Activated CD8-positive, alpha-beta memory T cell treated with anti-CD3 and anti-CD28 coated beads, Interleukin-2, amount 50 U/mL, for 1 hour (primary cell): ENCODE results near the gene VAV2.

Experiments used
- DNase-seq: peaks from one replicate; pipeline ENCODE4 v3.0.0-alpha.2; 2020; ENCODE audit errors: extremely low read depth

VAV2 gene

DNA sequence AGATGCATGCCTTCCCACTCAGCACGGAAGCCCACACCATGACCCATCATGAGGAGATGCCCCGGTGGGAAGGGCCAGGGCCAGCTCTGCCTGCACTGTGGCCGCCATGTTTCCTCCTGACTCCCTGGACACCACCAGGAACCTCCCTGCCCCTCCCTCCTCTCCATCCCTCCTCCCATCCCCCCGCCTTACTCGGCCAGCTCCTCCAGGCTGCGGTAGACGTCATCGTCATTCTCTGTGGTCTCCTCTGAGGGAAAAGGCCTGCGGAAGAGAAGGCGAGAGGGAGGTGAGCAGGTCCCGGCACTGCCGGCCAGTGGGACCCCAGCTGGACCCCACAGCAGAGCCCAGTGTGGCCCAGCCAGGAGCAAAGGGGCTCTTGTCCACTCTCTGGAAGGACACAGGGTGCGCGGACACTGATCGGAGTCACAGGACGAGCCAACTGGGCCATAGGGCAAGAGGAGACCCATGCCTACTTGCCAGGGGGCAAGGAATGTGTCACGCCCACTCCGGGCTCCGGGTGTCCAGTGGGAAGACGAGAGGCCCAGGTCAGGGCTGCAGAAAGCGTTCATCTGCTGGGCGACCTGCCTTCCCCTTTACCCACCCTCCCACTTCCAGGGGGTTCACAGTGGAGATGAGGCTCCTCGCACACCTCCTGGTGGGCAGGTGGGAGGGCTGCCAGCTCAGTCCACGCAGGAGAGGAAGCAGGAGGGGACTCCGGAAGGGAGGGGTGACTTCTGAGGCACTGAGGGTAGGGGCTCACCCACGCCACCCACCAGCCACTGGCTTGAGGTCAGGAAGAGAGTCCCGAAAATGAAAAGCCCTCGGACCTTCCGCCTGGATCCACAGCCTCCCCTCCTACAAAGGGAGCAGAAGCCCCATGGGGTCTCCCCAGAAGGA, 157.8 kb downstream of the VAV2 start:
- DNase-seq, result no peak

DNA sequence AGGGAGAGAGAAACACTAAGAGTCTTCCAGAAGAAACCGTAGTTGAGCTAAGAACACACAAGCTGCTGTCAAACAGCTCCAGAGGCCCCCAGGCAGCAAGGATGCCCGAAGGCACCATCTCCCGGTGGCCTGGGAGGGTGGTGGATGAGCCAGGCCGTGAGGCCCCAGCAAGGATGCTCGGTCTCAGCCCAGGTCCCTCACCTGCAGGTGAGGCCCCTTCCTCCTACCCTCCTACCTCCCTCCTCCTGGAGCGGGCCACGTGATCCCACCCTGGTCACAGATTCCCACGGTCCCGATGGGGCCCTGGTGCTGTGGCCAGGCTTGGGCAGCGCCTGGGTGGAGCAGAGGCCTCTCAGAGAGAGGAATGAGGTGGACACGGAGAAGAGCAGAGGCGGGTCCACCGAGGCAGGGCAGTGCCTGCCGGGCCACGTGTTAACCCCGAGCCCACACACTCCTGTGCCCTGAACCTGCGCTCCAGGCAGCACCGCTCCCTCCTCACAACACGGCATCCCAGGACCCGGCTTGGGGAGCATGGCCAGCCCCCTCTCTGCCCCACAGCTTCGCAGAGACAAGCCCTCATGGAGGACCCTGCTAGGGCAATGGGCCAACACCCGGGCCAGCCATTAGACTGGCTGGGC, 158.6 kb downstream of the VAV2 start:
- DNase-seq, result no peak

DNA sequence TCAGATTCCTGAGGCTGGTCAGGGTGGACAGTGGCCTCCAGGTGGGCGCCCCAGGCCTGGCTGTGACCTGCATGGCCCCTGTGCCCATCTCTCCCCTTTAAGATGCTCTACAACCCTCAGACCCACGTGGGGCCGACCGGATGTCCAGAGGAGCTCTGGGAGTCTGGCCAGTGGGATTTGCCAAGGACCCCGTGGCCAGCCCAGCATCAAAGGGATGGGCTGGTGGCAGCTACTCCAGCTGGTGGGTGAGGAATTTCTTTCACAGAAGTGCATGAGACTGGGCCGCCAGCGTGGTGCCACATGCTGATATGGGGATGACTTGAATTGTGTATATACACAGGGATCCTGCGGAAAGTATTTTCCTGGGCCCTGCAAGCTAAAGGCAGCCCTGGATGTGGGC, 159.2 kb downstream of the VAV2 start:
- DNase-seq, result no peak

DNA sequence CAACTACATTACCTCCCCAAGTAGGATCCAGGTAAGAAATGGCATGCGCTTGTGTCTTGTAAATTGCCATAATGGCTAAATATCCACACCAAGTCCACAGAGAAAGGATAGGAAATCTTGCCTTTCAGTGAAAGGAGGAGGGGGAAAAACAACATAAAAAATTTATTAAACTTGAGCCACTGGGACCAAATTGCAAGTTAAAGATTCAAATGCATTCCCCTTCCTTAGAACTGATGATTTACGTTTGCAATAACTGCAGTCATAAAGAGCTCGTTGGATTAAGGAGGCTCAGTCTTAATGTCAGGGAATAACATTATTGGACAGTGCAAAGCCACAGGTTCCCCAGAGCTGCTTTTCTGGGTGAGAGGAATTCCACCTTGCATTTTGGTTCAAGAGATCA, 161.4 kb downstream of the VAV2 start:
- no peak for DNase-seq

DNA sequence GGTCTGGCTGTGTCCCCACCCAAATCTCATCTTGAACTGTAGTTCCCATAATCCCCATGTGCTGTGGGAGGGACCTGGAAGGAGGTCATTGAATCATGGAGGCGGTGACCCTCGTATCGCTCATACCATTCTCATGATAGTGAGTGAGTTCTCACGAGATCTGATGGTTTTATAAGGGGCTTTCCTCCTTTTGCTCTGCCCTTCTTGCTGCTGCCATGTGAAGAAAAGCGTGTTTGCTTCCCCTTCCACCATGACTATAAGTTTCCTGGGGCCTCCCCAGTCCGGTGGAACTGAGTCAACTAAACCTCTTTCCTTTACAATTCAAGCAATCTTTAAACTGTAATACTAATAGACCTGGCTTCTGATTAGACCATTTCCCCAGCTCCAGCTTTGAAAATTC, 161.8 kb downstream of the VAV2 start:
- no peak for DNase-seq

DNA sequence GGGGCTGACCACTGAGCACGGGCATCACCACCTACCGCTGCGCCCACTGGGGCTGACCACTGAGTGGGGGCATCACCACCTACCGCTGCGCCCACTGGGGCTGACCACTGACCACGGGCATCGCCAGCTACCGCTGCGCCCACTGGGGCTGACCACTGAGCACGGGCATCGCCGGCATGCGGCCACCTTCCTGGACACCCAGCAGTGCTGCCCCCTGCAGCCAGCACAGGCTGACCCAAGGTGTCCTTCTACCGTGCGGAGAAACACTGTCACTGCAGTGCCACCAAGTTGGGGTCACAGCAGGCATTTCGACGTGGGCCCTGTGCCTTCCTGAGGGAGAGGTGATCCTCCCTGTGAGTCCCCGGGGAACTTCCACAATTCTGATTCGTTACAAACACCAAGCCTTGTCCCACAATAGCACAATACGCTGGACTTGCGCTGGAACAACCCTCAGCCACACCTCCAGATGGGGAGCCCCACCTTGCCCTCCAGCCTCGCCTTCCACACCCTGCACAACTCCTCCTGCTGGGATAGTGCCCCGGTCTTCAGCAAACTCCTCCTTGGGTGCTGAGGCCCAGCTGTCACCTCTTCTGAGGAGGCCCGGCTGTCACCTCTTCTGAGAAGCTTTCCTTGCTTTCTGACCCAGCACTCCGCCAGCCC, 163.7 kb downstream of the VAV2 start:
- DNase-seq, result no peak

DNA sequence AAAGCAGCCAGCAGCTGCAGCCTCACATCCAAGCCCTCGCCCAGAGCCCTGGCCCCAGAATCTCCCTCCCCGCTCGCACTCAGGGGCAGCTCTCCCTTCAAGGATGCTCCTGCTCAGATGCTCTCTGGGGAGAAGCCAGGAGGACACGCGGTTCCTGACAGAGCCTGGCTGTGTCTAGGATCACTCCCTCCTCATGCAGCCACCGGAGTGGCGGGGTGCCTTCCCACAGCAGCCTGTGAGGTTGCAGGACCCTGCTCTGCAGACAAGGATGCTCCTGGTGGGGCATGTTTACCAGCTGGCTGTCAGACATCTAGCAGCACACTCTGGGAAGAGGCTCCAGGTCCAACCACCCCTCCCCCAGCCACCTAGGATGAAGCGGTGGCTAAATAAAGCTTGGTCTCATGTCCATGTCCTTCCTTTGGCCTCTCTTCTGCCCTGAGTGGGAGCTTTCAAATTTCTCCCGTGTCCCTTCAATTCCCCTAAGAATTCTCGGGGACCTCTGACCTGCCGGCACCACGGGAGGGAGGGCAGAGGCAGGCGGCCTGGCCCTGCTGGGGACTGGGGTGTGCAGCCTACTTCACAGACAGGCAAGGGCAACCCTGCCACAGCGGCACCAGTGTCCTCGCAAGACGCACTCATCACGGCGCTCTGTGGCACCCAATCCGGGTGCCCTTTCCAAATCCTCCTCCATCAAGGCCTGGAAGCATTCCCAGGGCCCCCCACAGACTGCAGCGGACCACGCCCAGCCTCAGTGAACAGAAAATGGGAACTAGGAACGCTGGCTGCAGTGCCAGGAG, 165.6 kb downstream of the VAV2 start:
- DNase-seq, result no peak

DNA sequence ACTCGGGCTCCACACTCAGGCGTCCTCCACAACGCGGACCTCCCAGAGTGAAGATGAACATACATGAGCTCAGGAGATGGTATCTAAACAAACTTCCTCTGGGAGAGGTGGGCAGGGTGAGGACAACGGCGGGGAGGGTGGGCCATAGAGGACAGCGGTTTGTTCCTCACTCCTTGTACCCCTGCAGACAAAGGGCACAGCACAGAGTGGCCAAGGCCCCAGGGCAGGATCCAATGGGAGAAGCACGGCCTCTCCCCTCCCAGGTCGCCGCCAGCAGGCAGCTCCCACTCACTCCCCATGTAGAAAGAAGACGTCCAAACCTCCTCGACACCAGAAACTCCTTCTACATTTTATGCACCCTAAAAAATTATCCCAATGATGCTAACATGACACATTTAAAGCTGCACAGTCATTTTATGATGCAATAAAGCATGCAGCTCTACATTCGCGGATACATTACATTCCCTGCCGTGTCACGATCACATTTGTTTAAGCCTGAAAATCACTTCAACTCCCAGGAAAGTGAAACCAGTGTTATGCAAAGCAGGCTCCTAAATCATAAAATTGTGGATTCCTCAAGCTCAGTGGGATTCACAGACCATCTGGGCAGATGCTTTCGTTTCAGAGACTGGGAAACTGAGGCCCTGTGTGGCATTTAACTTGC, 166.4 kb downstream of the VAV2 start:
- no peak for DNase-seq

DNA sequence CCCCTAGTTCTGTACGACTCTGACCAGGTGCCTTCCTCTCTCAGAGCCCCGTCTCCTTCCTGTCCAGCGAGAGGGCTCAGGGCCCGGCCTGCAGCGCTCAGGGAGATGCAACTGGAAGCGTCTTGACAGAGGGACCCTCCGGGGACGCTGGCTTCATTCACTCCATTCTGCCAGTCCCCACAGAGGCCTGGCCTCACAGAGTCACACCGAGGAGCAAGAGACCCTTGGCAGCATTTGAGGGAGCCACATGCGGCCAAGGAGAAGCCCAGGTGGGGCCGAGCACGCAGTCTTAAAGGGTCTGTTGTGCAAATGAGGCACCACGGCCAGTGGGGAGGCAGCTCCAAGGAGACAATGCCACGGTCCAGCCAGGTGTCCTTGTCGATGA, 167.3 kb downstream of the VAV2 start:
- no peak for DNase-seq

DNA sequence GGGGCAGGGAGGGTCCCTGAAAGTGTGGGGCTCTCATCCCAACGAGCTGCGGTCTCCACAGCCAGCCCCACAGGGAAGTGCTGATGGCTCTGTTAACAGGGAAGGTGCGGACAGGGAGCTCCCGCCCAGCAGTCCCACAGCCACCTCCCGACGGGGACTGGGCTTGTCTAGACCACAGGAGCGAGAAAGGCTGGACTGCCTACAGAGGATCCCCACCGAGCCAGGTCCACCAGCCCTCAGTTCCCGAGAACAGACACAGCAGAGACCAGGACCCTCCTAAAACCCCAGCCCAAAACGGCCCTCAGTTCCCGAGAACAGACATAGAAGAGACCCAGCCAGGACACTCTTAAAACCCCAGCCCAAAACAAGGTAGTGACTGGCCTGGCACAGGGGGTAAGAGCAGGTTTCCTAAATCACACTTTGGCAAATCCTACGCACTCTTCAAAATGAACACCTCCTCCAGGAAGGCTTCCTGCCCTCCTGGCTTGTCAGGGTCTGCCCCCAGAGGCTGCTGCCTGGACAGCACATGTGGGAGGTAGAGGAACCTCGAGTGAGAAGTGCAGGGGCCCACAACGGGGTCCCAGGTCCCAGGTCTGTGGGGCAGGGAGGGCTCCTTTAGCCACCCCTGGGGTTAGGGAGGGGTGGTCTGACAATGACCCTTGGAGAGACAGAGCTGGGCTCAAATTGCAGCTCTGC, 167.9 kb downstream of the VAV2 start:
- DNase-seq, result no peak

DNA sequence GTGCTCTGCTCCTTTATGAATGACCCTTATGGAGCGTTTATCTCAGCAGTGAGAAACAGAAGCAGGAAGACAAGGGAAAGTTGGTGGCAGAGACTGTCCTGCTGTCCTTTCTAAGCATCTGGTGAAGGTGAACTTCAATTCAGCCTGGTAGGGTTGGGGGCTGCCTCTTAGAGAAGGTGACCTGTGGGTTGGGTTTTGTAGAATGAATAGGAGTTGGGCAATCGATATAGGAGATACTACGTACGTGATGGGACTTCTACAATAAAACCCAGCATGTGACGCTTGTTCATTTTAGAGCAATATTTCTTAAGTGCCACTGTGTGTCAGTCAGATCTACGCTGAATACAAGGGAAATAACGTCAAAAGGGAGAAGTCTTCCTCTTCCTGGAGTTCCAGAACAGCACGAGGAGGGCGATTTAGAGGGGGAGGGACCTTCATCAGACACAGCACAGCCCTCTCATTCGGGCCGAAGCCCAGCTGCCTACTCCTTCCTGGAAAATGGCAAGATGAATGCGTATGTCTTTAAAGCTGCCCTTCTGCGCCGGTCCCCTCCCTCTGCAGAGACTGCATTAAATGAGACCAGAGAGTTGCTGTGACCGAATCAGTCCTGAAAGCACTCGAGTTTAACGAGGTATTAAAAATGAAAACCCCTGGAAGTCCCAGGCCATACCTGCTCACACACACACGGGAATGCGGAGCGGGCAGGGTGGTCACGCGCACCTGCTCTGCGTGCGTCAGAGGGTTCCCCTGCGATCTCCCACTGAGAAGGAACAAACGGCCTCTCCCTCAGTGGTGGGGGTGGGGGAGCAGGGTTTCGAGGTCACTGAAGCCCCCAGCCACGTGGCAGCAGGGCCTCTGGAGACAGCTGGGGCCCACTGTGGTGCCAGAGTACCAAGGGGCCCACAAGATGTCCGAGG, 168.7 kb downstream of the VAV2 start:
- no peak for DNase-seq

DNA sequence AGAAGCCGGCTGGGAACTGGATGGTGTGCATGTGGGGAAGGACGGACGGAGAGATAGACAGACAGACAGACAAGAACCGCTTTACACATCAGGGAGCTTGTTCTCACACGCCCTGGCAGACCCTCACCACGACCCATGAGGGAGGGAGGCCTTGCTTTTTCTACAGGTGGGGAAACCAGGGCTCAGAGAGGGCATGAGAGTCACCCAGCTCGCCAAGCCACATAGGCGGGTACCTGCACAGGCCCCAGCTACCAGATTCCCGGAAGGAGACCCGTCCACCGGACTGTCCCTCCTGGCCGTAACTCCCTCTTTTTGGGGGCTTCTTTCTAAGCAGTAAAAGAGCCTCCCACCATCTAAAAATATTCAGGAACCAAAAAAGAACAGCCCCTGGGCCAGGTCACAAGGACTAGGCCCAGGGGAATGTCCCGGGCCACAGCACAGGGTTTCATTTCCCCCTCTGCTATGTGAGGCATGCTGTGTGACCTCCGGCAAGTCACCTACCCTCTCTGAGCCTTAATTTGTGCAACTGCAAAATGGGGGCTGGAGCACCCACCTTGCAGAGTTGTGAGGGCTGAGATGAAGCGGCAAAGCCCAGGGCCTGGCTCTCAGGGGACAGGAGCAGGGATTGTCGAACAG, 169.6 kb downstream of the VAV2 start:
- no peak for DNase-seq

DNA sequence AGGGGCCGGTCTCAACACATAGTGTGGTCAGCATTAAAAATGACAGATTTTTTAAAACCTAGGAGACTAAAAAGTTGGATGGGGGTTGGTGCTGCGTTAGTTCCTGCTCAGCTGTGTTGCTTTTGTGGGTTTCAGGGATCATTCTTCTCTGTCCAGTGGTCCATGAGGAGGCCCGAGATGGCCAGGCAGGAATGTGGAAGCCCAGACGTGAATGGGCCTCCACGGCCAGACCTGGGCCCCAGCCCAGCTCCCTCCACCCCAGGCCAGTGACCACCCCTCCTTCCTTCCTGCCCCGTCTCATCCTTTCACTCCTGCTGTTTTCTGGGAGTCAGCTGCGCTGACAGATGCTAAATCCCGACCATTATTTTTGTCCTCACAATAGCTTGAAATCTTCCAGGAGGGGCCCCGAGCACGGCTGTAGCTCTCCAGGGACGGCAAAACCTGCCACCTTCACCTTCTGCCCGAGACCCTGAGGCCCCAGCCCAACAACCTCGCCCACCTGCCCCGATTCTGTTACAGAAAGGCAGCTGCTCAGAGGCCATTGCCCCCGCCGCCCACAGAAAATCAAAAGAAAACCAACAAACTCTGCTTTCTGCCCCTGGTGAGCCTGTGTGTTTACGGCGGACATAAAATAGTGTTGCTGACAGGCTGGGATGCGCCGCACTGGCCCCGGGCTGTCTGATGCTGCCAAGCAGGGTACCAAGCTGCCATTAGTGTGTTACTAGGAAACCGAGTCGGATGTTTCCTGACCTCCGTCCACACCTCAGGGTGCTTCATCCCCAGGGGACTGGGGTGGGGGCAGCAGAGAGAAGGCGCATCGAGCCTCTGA, 170.3 kb downstream of the VAV2 start:
- no peak for DNase-seq

DNA sequence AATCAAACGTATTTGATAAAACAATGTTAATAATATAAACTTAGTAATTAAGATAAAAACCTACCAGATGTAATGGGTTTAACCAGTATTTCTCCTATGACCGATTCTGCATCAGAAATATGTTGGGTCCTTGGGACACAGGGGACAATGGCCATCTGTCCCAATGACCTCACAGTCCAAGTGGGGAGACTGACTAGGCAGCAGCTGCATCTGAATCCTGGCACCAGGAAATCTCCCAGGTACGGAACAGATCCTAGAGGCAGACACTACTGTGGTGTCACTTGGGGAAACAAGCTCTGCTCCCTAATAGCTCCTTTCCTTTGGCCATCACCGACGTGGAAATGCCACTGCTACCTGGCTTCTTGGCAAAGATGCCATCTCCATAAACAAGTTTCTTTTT, 172.2 kb downstream of the VAV2 start:
- DNase-seq, result no peak

DNA sequence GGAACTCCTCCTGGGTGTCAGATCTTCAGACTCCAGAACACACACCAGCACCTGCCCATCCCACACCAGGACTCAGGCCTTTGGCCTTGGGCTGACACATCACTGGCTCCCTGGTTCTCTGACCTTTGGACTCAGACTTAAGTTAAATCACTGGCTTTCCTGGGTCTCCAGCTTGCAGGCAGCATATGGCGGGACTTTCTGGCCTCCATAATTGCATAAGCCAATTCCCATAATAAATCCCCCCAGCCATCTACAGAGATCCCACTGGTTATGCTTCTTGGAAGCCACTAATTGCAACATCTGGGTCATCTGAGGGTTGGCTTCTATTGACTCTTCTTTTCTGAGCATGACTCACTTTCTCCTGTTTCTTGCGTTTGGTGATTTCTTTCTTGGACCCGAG, 173.7 kb downstream of the VAV2 start:
- DNase-seq, result no peak

DNA sequence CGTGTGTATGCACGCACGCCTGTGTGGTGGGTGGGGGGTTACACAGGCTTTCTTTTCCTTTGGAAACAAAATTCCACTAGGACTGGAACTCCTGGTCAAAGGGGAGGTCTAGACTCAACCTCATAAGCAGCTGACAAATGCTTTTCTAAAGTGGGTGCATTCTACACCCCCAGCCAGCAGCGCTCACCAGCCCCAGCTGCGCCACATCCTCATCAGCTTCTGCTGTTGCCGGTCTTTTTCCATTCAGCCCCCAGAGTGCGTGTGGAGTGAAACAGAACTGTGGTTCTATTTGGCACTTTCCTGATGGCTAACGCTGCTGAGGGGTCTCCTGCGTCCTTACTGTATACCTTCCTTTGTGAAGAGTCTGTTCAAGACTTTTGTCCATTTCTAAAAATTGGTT, 176.3 kb downstream of the VAV2 start:
- no peak for DNase-seq

DNA sequence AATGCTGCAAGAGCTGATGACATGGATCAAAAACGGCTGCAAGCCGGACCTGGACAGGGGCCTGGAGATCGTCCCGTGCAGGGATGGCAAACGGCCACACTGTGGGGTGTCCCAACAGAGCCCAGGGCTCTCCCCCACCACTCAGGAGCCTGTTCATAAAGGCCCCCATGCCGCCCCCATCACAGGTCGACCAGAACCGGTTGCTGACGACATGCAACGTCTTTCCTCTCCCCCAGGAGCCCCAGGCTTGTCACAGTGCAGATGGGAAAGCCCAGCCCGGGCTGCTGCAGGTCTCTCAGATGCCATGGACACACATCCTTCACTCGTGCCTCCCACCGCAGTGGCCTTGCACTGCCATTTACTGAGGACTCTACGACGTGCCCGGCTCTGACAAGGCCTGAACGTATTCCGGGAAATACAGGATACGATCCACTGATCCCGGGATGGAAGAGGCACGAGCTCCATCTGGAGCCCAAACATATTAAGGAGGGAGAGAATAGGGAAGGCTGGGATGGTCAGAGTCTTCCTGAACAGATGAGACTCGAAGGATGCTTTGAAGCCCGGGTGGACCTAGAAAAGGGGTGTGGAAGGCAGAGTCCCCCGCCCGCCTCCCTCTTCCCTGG, 177.4 kb downstream of the VAV2 start:
- DNase-seq, result no peak
